GM23338 (cell line): ENCODE data around the gene NHLH2. TPM values are rescaled to one million over a fixed set of nuclear protein-coding genes. Genes with fewer than 3 reads are reported as not detected.

ENCODE experiments used
- ATAC-seq: fragments of 200-7000 bp; cut with Tn5 transposase; 3 replicates; pipeline ENCODE4 v1.9.1; 2020
- DNase-seq: peaks from one replicate; pipeline ENCODE4 v3.0.0-alpha.2; 2015; ENCODE audit warnings: low spot score
- H2AFZ ChIP-seq: fragments of 200-600 bp; sonication (generic); 2 replicates; pipeline ENCODE4 v1.8.0; 2016; ENCODE audit warnings: antibody characterized with exemption, mild to moderate bottlenecking, moderate library complexity
- H3F3A ChIP-seq: fragments of 200-600 bp; sonication (generic); replicated peaks from 2 replicates; pipeline ENCODE4 v1.8.0; 2017; ENCODE audit warnings: antibody characterized with exemption, mixed run types, low read depth
- H3K27ac ChIP-seq: fragments of 200-600 bp; sonication (generic); 2 replicates; pipeline ENCODE4 v1.6.1; 2016; ENCODE audit warnings: low read depth
- H3K27me3 ChIP-seq: fragments of 200-600 bp; sonication (generic); 2 replicates; pipeline ENCODE4 v1.8.0; 2016; ENCODE audit warnings: mild to moderate bottlenecking, mixed run types, moderate library complexity; ENCODE audit not compliant: insufficient read depth
- H3K36me3 ChIP-seq: fragments of 200-600 bp; sonication (generic); 2 replicates; pipeline ENCODE4 v1.8.0; 2016; ENCODE audit warnings: mild to moderate bottlenecking; ENCODE audit not compliant: insufficient read depth
- H3K4me1 ChIP-seq: fragments of 200-600 bp; sonication (generic); 2 replicates; pipeline ENCODE4 v1.8.0; 2016; ENCODE audit warnings: mild to moderate bottlenecking, moderate library complexity; ENCODE audit not compliant: insufficient read depth
- H3K4me2 ChIP-seq: fragments of 200-600 bp; sonication (generic); 2 replicates; pipeline ENCODE4 v1.7.1; 2017; ENCODE audit warnings: mixed run types
- H3K4me3 ChIP-seq: fragments of 200-600 bp; sonication (generic); 2 replicates; pipeline ENCODE4 v1.6.1; 2016; ENCODE audit warnings: mixed run types
- H3K79me2 ChIP-seq: fragments of 200-600 bp; sonication (generic); replicated peaks from 2 replicates; pipeline ENCODE4 v1.8.0; 2017; ENCODE audit warnings: mild to moderate bottlenecking; ENCODE audit not compliant: insufficient read depth
- H3K9me2 ChIP-seq: fragments of 200-600 bp; sonication (generic); 2 replicates; pipeline ENCODE4 v1.8.0; 2017; ENCODE audit not compliant: insufficient read depth
- H4K20me1 ChIP-seq: fragments of 200-600 bp; sonication (generic); replicated peaks from 2 replicates; pipeline ENCODE4 v1.8.0; 2017; ENCODE audit warnings: mild to moderate bottlenecking; ENCODE audit not compliant: insufficient read depth
- H3K27ac Mint-ChIP-seq: 2 replicates; pipeline ENCODE4 v1.8.0; 2020; ENCODE audit warnings: inconsistent platforms, mild to moderate bottlenecking, moderate library complexity, mixed read lengths
- H3K27me3 Mint-ChIP-seq: 3 replicates; pipeline ENCODE4 v1.8.0; 2022; ENCODE audit warnings: low read depth, mild to moderate bottlenecking, moderate library complexity, mixed read lengths, inconsistent platforms; ENCODE audit not compliant: insufficient read depth, poor library complexity
- H3K36me3 Mint-ChIP-seq: 3 replicates; pipeline ENCODE4 v1.8.0; 2021; ENCODE audit warnings: low read depth, mild to moderate bottlenecking, inconsistent platforms, moderate library complexity, mixed read lengths
- H3K4me1 Mint-ChIP-seq: 3 replicates; pipeline ENCODE4 v1.8.0; 2020; ENCODE audit warnings: mild to moderate bottlenecking, inconsistent platforms, mixed read lengths
- H3K4me3 Mint-ChIP-seq: 3 replicates; pipeline ENCODE4 v1.8.0; 2021; ENCODE audit warnings: moderate library complexity, mild to moderate bottlenecking, inconsistent platforms, mixed read lengths
- H3K9me3 Mint-ChIP-seq: 3 replicates; pipeline ENCODE4 v1.8.0; 2020; ENCODE audit warnings: moderate library complexity, mild to moderate bottlenecking, inconsistent platforms, mixed read lengths
- JUNB ChIP-seq: IDR thresholded peaks from one replicate; pipeline ENCODE4 v1.6.1; 2016; ENCODE audit warnings: antibody characterized with exemption; ENCODE audit not compliant: unreplicated experiment
- NANOG ChIP-seq: IDR thresholded peaks from 2 replicates; pipeline ENCODE4 v1.6.1; 2016; ENCODE audit warnings: antibody characterized with exemption, borderline replicate concordance
- POLR2AphosphoS5 ChIP-seq: IDR thresholded peaks from 2 replicates; pipeline ENCODE4 v1.6.1; 2016; ENCODE audit warnings: antibody characterized with exemption, low read depth
- ZNF114 ChIP-seq: fragments of 250-450 bp; sonication (Bioruptor Pico); IDR thresholded peaks from 2 replicates; pipeline ENCODE4 v1.5.0; 2020; ENCODE audit warnings: mild to moderate bottlenecking, moderate library complexity
- ZNF331 ChIP-seq: fragments of 250-450 bp; sonication (Bioruptor Pico); IDR thresholded peaks from 2 replicates; pipeline ENCODE4 v1.5.0; 2020; ENCODE audit warnings: low read depth, mild to moderate bottlenecking, moderate library complexity
- ZNF462 ChIP-seq: fragments of 250-450 bp; sonication (Bioruptor Pico); IDR thresholded peaks from 2 replicates; pipeline ENCODE4 v1.5.0; 2020; ENCODE audit warnings: mild to moderate bottlenecking, moderate library complexity
- polyA plus RNA-seq: library from polyadenylated mRNA; unstranded; fragments of >200 nt; fragmentation: Nextera tagmentation; extraction: Ambion mirVana; gene quantifications from 2 replicates; pipeline ENCODE4 v1.2.1, GENCODE V29; 2016
- total RNA-seq: library from RNA; depleted of rRNA; stranded (reverse); fragments of >200 nt; shearing (Covaris generic); gene quantifications from 2 replicates; pipeline ENCODE4 v1.2.3, GENCODE V29; 2014
- TF ChIP-seq, protein P1 (sequence below), 2 experiments: fragments of 200-600 bp in 1 of 2; sonication (generic) in 1 of 2; conservative IDR thresholded peaks; 2 replicates each; pipeline versions ENCODE4 v1.5.1 to v1.6.1; 2016 to 2017; ENCODE audit warnings: antibody characterized with exemption in 2 of 2, low read depth in 2 of 2, mild to moderate bottlenecking in 2 of 2, moderate library complexity in 1 of 2
- TF ChIP-seq, protein P2 (sequence below): IDR thresholded peaks from one replicate; pipeline ENCODE4 v1.6.1; 2018; ENCODE audit warnings: antibody characterized with exemption; ENCODE audit not compliant: unreplicated experiment

The NHLH2 gene
- total and polyA plus RNA-seq, 2 experiments from 2014 or later, result 1.7 to 1.9 TPM

GRCh38 chr1:115888976-115889375, 48.0 kb upstream of the NHLH2 start (continued):
- TF ChIP-seq ZNF462 (CRISPR knock-in tag) (no peak), JUNB (no peak), ZNF114 (CRISPR knock-in tag) (no peak), POLR2AphosphoS5 (no peak)

DNA sequence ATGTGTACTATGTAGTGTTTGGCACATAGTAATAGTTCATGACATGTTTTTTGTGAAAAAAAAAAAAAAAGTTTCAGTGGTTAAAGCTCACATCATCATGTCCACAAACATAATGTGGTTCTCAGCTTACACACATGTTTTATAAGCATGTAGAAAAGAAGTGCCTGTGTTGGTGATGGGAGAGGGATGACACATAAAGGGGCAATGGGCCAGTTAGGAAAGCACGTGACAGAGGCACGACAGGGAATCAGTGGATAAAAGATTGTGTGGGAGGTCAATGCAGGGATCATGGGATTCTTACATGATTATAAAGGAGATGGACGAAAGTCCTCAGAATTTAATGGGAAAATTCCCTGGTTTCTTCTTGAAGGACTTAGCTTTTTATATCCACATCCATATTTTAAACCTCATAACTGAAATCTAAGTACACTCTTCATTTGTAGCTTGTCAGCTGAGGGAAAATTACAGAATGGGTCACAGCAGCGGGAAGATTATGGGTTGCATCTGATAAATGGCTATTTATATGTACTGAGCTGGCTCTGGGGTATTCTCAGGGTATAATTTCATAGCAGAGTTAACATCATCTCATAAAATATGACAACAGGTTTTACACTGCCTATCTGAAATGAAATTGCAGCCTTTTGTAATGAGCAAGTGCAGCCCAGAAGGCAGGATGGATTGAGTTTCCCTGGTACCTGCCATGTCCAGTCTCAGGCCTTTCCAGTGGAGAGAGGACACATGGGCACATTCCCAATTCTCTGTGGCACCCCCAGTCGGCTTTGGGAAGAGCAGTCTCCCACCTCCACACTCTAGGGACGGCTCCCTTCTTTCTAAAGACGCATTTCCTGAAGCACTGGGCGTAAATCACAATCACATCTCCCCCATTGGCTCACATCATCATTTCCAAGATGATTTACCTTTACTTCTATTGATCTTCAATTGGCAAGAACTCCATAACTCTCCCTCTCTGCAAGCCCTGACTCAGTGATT, 42.3 kb upstream of the NHLH2 start:
- Histone ChIP-seq H3K27ac (no peak overlapping the region), H4K20me1 (no peaks in the 10 kb centered on the region), H2AFZ (peak overlapping the region; percentile 49; the same call in 1 of the 2 replicates), H3K9me2 (no peaks in the 10 kb centered on the region), H3K4me3 (no peak overlapping the region), H3F3A (no peaks in the 10 kb centered on the region), H3K79me2 (no peaks in the 10 kb centered on the region), H3K4me1 (no peaks in the 10 kb centered on the region), H3K36me3 (no peaks in the 10 kb centered on the region), H3K27me3 (no peaks in the 10 kb centered on the region), H3K4me2 (no peak overlapping the region)
- ATAC-seq (no peak), DNase-seq (no peak)
- no peak overlapping the region for H3K4me3 Mint-ChIP-seq
- peaks cover 12% of the 10 kb centered on the region; the same call in 2 of the 3 replicates for H3K4me1 Mint-ChIP-seq
- H3K36me3 Mint-ChIP-seq, result no peaks in the 10 kb centered on the region
- peaks cover 2% of the 10 kb centered on the region for H3K27me3 Mint-ChIP-seq
- no peaks in the 10 kb centered on the region for H3K9me3 Mint-ChIP-seq
- no peak overlapping the region for H3K27ac Mint-ChIP-seq
- TF ChIP-seq ZNF331 (CRISPR knock-in tag) (no peak), NANOG (no peak)
- TF ChIP-seq, protein P1, sequence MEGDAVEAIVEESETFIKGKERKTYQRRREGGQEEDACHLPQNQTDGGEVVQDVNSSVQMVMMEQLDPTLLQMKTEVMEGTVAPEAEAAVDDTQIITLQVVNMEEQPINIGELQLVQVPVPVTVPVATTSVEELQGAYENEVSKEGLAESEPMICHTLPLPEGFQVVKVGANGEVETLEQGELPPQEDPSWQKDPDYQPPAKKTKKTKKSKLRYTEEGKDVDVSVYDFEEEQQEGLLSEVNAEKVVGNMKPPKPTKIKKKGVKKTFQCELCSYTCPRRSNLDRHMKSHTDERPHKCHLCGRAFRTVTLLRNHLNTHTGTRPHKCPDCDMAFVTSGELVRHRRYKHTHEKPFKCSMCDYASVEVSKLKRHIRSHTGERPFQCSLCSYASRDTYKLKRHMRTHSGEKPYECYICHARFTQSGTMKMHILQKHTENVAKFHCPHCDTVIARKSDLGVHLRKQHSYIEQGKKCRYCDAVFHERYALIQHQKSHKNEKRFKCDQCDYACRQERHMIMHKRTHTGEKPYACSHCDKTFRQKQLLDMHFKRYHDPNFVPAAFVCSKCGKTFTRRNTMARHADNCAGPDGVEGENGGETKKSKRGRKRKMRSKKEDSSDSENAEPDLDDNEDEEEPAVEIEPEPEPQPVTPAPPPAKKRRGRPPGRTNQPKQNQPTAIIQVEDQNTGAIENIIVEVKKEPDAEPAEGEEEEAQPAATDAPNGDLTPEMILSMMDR (conservative IDR thresholded peaks at IDR 0.05; ENCODE audit: low read depth in 2 of 2), result no peak
- TF ChIP-seq, protein P2, sequence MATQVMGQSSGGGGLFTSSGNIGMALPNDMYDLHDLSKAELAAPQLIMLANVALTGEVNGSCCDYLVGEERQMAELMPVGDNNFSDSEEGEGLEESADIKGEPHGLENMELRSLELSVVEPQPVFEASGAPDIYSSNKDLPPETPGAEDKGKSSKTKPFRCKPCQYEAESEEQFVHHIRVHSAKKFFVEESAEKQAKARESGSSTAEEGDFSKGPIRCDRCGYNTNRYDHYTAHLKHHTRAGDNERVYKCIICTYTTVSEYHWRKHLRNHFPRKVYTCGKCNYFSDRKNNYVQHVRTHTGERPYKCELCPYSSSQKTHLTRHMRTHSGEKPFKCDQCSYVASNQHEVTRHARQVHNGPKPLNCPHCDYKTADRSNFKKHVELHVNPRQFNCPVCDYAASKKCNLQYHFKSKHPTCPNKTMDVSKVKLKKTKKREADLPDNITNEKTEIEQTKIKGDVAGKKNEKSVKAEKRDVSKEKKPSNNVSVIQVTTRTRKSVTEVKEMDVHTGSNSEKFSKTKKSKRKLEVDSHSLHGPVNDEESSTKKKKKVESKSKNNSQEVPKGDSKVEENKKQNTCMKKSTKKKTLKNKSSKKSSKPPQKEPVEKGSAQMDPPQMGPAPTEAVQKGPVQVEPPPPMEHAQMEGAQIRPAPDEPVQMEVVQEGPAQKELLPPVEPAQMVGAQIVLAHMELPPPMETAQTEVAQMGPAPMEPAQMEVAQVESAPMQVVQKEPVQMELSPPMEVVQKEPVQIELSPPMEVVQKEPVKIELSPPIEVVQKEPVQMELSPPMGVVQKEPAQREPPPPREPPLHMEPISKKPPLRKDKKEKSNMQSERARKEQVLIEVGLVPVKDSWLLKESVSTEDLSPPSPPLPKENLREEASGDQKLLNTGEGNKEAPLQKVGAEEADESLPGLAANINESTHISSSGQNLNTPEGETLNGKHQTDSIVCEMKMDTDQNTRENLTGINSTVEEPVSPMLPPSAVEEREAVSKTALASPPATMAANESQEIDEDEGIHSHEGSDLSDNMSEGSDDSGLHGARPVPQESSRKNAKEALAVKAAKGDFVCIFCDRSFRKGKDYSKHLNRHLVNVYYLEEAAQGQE, result no peak
